GM12892 (cell line): ENCODE data around the gene TVP23A.
"Not testable (repeated sequence)": the region's sequence is repeated elsewhere in the genome, so short reads cannot be mapped to it uniquely, and the experiment has no call there.

Experiments
- POLR2A ChIP-seq: IDR thresholded peaks from 2 replicates; pipeline ENCODE4 v1.6.1; 2011; ENCODE audit warnings: low read depth, low read length, control low read depth
- POLR2AphosphoS5 ChIP-seq: IDR thresholded peaks from 2 replicates; pipeline ENCODE4 v1.6.1; 2011; ENCODE audit warnings: low read depth, low read length, control low read depth
- TAF1 ChIP-seq: IDR thresholded peaks from 2 replicates; pipeline ENCODE4 v1.6.1; 2011; ENCODE audit warnings: low read depth, mild to moderate bottlenecking, control low read depth, low read length, borderline replicate concordance

- TF ChIP-seq POLR2AphosphoS5, POLR2A, TAF1: not testable (repeated sequence)
These were observed 10.9 kb upstream of the TVP23A start for GRCh38 chr16:10829390-10830098.
